WTC11 (cell line): ENCODE measurements around the gene KRT6C. TPM values are rescaled to one million over a fixed set of nuclear protein-coding genes. Genes with fewer than 3 reads are reported as not detected.

ENCODE experiments used
- ATAC-seq: fragments of 200-7000 bp; cut with Tn5 transposase; 2 replicates; pipeline ENCODE4 v1.10.0; 2021; ENCODE audit warnings: mild to moderate bottlenecking, moderate library complexity
- CTCF ChIA-PET: fragments of 300-600 bp; sonication (Branson Sonifier 250); formaldehyde crosslinking; loops from one replicate; lab custom pipeline; 2021; ENCODE audit warnings: antibody characterized with exemption; lab: Charles Lee
- POLR2A ChIA-PET: fragments of 350-600 bp; sonication (Branson Sonifier 250); formaldehyde crosslinking; loops from one replicate; lab custom pipeline; 2021; ENCODE audit warnings: antibody characterized with exemption; lab: Charles Lee
- DNase-seq: peaks from one replicate; pipeline ENCODE4 v3.0.0; 2021; ENCODE audit warnings: low spot score
- H3K27ac Mint-ChIP-seq: 2 replicates; pipeline ENCODE4 v1.8.0; 2021; ENCODE audit warnings: mixed read lengths
- H3K27me3 Mint-ChIP-seq: 2 replicates; pipeline ENCODE4 v1.8.0; 2021; ENCODE audit warnings: low read depth, mild to moderate bottlenecking, moderate library complexity, mixed read lengths
- H3K36me3 Mint-ChIP-seq: 2 replicates; pipeline ENCODE4 v1.8.0; 2021; ENCODE audit warnings: mixed read lengths
- H3K4me1 Mint-ChIP-seq: 2 replicates; pipeline ENCODE4 v1.8.0; 2022; ENCODE audit warnings: mixed read lengths
- H3K4me3 Mint-ChIP-seq: 2 replicates; pipeline ENCODE4 v1.8.0; 2021; ENCODE audit warnings: mild to moderate bottlenecking, moderate library complexity, mixed read lengths
- H3K9me3 Mint-ChIP-seq: 2 replicates; pipeline ENCODE4 v1.8.0; 2021; ENCODE audit warnings: mixed read lengths
- ATF6 ChIP-seq: sonication (generic); formaldehyde crosslinking; IDR thresholded peaks from 2 replicates; pipeline ENCODE4 v1.8.1; 2023; ENCODE audit warnings: mild to moderate bottlenecking, missing genetic modification reagents
- FOXP1 ChIP-seq: sonication (generic); formaldehyde crosslinking; IDR thresholded peaks from 2 replicates; pipeline ENCODE4 v1.8.0; 2022; ENCODE audit warnings: missing genetic modification reagents, mild to moderate bottlenecking, moderate library complexity, borderline replicate concordance
- GABPB1 ChIP-seq: sonication (generic); formaldehyde crosslinking; IDR thresholded peaks from 2 replicates; pipeline ENCODE4 v1.8.1; 2023; ENCODE audit warnings: mild to moderate bottlenecking, missing genetic modification reagents
- RELA ChIP-seq: sonication (generic); formaldehyde crosslinking; IDR thresholded peaks from 2 replicates; pipeline ENCODE4 v1.8.1; 2022; ENCODE audit warnings: missing genetic modification reagents, mild to moderate bottlenecking, borderline replicate concordance
- SOX15 ChIP-seq: fragments of 250-450 bp; sonication (Bioruptor Pico); IDR thresholded peaks from 2 replicates; pipeline ENCODE4 v1.9.0; 2021; ENCODE audit warnings: mild to moderate bottlenecking
- STAT6 ChIP-seq: sonication (generic); formaldehyde crosslinking; conservative IDR thresholded peaks from 2 replicates; pipeline ENCODE4 v1.8.1; 2023; ENCODE audit warnings: mild to moderate bottlenecking, low read depth, missing genetic modification reagents, moderate library complexity
- TEAD4 ChIP-seq: sonication (generic); formaldehyde crosslinking; IDR thresholded peaks from 2 replicates; pipeline ENCODE4 v1.8.0; 2022; ENCODE audit warnings: mild to moderate bottlenecking, missing genetic modification reagents
- TP53 ChIP-seq: sonication (generic); formaldehyde crosslinking; IDR thresholded peaks from 2 replicates; pipeline ENCODE4 v1.8.1; 2023; ENCODE audit warnings: mild to moderate bottlenecking, missing genetic modification reagents
- ZNF423 ChIP-seq: fragments of 250-450 bp; sonication (Bioruptor Pico); IDR thresholded peaks from 2 replicates; pipeline ENCODE4 v2.1.2; 2022; ENCODE audit warnings: mild to moderate bottlenecking, moderate library complexity
- ZSCAN18 ChIP-seq: fragments of 250-450 bp; sonication (Bioruptor Pico); IDR thresholded peaks from 2 replicates; pipeline ENCODE4 v2.1.2; 2022; ENCODE audit warnings: mild to moderate bottlenecking, moderate library complexity
- total RNA-seq: library from RNA; stranded (reverse); gene quantifications from 3 replicates; pipeline ENCODE4 v1.2.3, GENCODE V29; 2021

Gene KRT6C
- total RNA-seq, 1 experiment from 2014 or later = not detected

GRCh38 chr12:52522346-52523011, 48.9 kb upstream of the KRT6C start:
- no peak for ATAC-seq
- Mint-ChIP-seq H3K9me3 (no peaks in the 10 kb centered on the region), H3K4me1 (peaks cover 7% of the 10 kb centered on the region), H3K27me3 (no peaks in the 10 kb centered on the region)
- ChIA-PET CTCF (interaction anchor here (0.9 to 3.5 kb wide), 7 partner anchors 10 to 348 kb away, joined by 3 to 24 read pairs (median 4); no protein-coding TSS in a partner anchor), POLR2A (no interaction called here)
- no peak for DNase-seq
- TF ChIP-seq ZSCAN18 (CRISPR knock-in tag) (no peak), TP53 (CRISPR knock-in tag) (no peak), FOXP1 (CRISPR knock-in tag) (no peak), ZNF423 (peak; percentile 47; the same call in 1 of the 2 replicates), GABPB1 (CRISPR knock-in tag) (no peak), SOX15 (CRISPR knock-in tag) (no peak)
- TF ChIP-seq, all 79 proteins: peak for 1
- Mint-ChIP-seq H3K4me3 (no peak overlapping the region), H3K36me3 (no peaks in the 10 kb centered on the region), H3K27ac (peak overlapping the region; percentile 36; the same call in 1 of the 2 replicates)

- no peak for TF ChIP-seq ATF6 (CRISPR knock-in tag)
- no peaks in the 10 kb centered on the region for H3K9me3 Mint-ChIP-seq
- CTCF ChIA-PET = interaction anchor here (0.8 to 3.5 kb wide), 15 partner anchors 9 to 459 kb away, joined by 3 to 24 read pairs (median 4); no protein-coding TSS in a partner anchor
- ATAC-seq = peak; percentile 24; the same call in 1 of the 2 replicates
- H3K4me3 Mint-ChIP-seq = no peak overlapping the region
- no peak for DNase-seq
- no peaks in the 10 kb centered on the region for H3K36me3 Mint-ChIP-seq
- H3K27me3 Mint-ChIP-seq = no peaks in the 10 kb centered on the region
- peaks cover 7% of the 10 kb centered on the region for H3K4me1 Mint-ChIP-seq
- no peak overlapping the region for H3K27ac Mint-ChIP-seq
- POLR2A ChIA-PET = no interaction called here
Measured at GRCh38 chr12:52521568-52522266, 48.1 kb upstream of the KRT6C start.

- DNase-seq = no peak
- ATAC-seq = no peak
- no peak overlapping the region for H3K27ac Mint-ChIP-seq
Measured at GRCh38 chr12:52521175-52521567, 47.6 kb upstream of the KRT6C start.

More at GRCh38 chr12:52521175-52521567, 47.6 kb upstream of the KRT6C start:
- ChIA-PET POLR2A (no interaction called here), CTCF (interaction anchor here (0.8 to 3.5 kb wide), 16 partner anchors 9 to 460 kb away, joined by 3 to 24 read pairs (median 4); no protein-coding TSS in a partner anchor)
- TF ChIP-seq STAT6 (CRISPR knock-in tag) = no peak
- TF ChIP-seq RELA (CRISPR knock-in tag) = no peak
- no peak for TF ChIP-seq TEAD4
- peaks cover 7% of the 10 kb centered on the region for H3K4me1 Mint-ChIP-seq
- H3K4me3 Mint-ChIP-seq = no peak overlapping the region
- no peaks in the 10 kb centered on the region for H3K36me3 Mint-ChIP-seq
- H3K9me3 Mint-ChIP-seq = no peaks in the 10 kb centered on the region
- no peaks in the 10 kb centered on the region for H3K27me3 Mint-ChIP-seq
